HepG2 (cell line): ENCODE measurements around the gene ZBP1. TPM values are rescaled to one million over a fixed set of nuclear protein-coding genes. Genes with fewer than 3 reads are reported as not detected.

Experiments used
- AHR ChIP-seq: IDR thresholded peaks from 2 replicates; pipeline ENCODE4 v1.6.1; 2018; ENCODE audit warnings: missing genetic modification reagents, missing compliant biosample characterization
- ARID4A ChIP-seq: sonication (generic); formaldehyde crosslinking; IDR thresholded peaks from 2 replicates; pipeline ENCODE4 v1.5.0; 2020; ENCODE audit warnings: mild to moderate bottlenecking, missing genetic modification reagents, borderline replicate concordance
- ATF7-NPFF ChIP-seq: sonication (generic); formaldehyde crosslinking; IDR thresholded peaks from 2 replicates; pipeline ENCODE4 v1.8.1; 2023; ENCODE audit warnings: mild to moderate bottlenecking, low read depth, missing genetic modification reagents, moderate library complexity
- BATF2 ChIP-seq: sonication (generic); formaldehyde crosslinking; IDR thresholded peaks from 2 replicates; pipeline ENCODE4 v1.8.0; 2022; ENCODE audit warnings: mild to moderate bottlenecking, missing genetic modification reagents, moderate library complexity
- HCFC1 ChIP-seq: fragments of 150-350 bp; IDR thresholded peaks from 2 replicates; pipeline ENCODE4 v1.6.1; 2014; ENCODE audit warnings: low read depth, low read length
- HHEX ChIP-seq: IDR thresholded peaks from 2 replicates; pipeline ENCODE4 v1.6.1; 2016; ENCODE audit warnings: control low read depth
- HNRNPUL1 ChIP-seq: fragments of 200-400 bp; formaldehyde crosslinking; IDR thresholded peaks from 2 replicates; pipeline ENCODE4 v1.6.1; 2017; ENCODE audit warnings: low read depth, mild to moderate bottlenecking, low read length, moderate library complexity
- KLF6 ChIP-seq: IDR thresholded peaks from 2 replicates; pipeline ENCODE4 v1.8.0; 2016; ENCODE audit warnings: missing biosample characterization, missing genetic modification reagents
- KMT2A ChIP-seq: sonication (generic); formaldehyde crosslinking; IDR thresholded peaks from 2 replicates; pipeline ENCODE4 v1.4.0; 2020; ENCODE audit warnings: missing genetic modification reagents
- POGK ChIP-seq: sonication (generic); formaldehyde crosslinking; conservative IDR thresholded peaks from 2 replicates; pipeline ENCODE4 v1.8.0; 2022; ENCODE audit warnings: mild to moderate bottlenecking, moderate library complexity, missing genetic modification reagents
- PRPF4 ChIP-seq: fragments of 200-400 bp; formaldehyde crosslinking; IDR thresholded peaks from 2 replicates; pipeline ENCODE4 v1.6.1; 2016; ENCODE audit warnings: low read length, low read depth; ENCODE audit not compliant: poor library complexity, severe bottlenecking
- RFXANK ChIP-seq: IDR thresholded peaks from 2 replicates; pipeline ENCODE4 v1.6.1; 2016
- SNAPC5 ChIP-seq: sonication (generic); formaldehyde crosslinking; IDR thresholded peaks from 2 replicates; pipeline ENCODE4 v1.8.1; 2023; ENCODE audit warnings: mild to moderate bottlenecking, missing genetic modification reagents, borderline replicate concordance
- SOX13 ChIP-seq, 3 experiments: fragments of 450-650 bp in 1 of 3; sonication (generic) in 1 of 3; formaldehyde crosslinking in 1 of 3; IDR thresholded peaks in 2 of 3; conservative IDR thresholded peaks in 1 of 3; 2 replicates each; pipeline versions ENCODE4 v1.5.0 to v1.6.1; 2016 to 2020; ENCODE audit warnings: antibody characterized with exemption in 1 of 3, mild to moderate bottlenecking in 1 of 3, missing compliant biosample characterization in 1 of 3, missing genetic modification reagents in 1 of 3, moderate library complexity in 1 of 3
- STAG1 ChIP-seq: sonication (generic); formaldehyde crosslinking; IDR thresholded peaks from 2 replicates; pipeline ENCODE4 v1.4.0; 2020; ENCODE audit warnings: missing genetic modification reagents
- THAP11 ChIP-seq: IDR thresholded peaks from 2 replicates; pipeline ENCODE4 v1.6.1; 2016; ENCODE audit warnings: missing biosample characterization, missing genetic modification reagents
- TIGD3 ChIP-seq: sonication (generic); formaldehyde crosslinking; IDR thresholded peaks from 2 replicates; pipeline ENCODE4 v1.5.1; 2020; ENCODE audit warnings: mild to moderate bottlenecking, missing genetic modification reagents, borderline replicate concordance
- ZNF160 ChIP-seq: sonication (generic); formaldehyde crosslinking; IDR thresholded peaks from 2 replicates; pipeline ENCODE4 v1.8.0; 2022; ENCODE audit warnings: mild to moderate bottlenecking, inconsistent platforms, missing genetic modification reagents
- ZNF180 ChIP-seq: sonication (generic); formaldehyde crosslinking; IDR thresholded peaks from 2 replicates; pipeline ENCODE4 v1.4.0; 2020; ENCODE audit warnings: low read depth, missing genetic modification reagents, borderline replicate concordance
- ZNF33B ChIP-seq: sonication (generic); formaldehyde crosslinking; IDR thresholded peaks from 2 replicates; pipeline ENCODE4 v1.5.1; 2020; ENCODE audit warnings: mild to moderate bottlenecking, missing genetic modification reagents
- ZNF446 ChIP-seq: sonication (generic); formaldehyde crosslinking; IDR thresholded peaks from 2 replicates; pipeline ENCODE4 v1.5.0; 2020; ENCODE audit warnings: mild to moderate bottlenecking, missing genetic modification reagents
- ZNF644 ChIP-seq: IDR thresholded peaks from 2 replicates; pipeline ENCODE4 v1.6.1; 2016; ENCODE audit warnings: low read depth
- ZNF772 ChIP-seq: sonication (generic); formaldehyde crosslinking; IDR thresholded peaks from 2 replicates; pipeline ENCODE4 v1.5.0; 2020; ENCODE audit warnings: mild to moderate bottlenecking, missing genetic modification reagents
- ZNF777 ChIP-seq: sonication (generic); formaldehyde crosslinking; IDR thresholded peaks from 2 replicates; pipeline ENCODE4 v1.4.0; 2020; ENCODE audit warnings: missing genetic modification reagents
- polyA plus RNA-seq, 8 experiments: library from polyadenylated mRNA; depleted of rRNA in 3 of 8; stranded (reverse) in 7 of 8; unstranded in 1 of 8; fragments of >200 nt; fragmentation: Illumina TruSeq in 4 of 8; extraction: Trizol in 4 of 8; gene quantifications; 2 replicates each; pipeline versions ENCODE4 v1.2.1 to v1.2.3, GENCODE V29; 2011 to 2016; ENCODE audit warnings: low read depth in 4 of 8, missing spikeins in 1 of 8, mixed read lengths in 1 of 8; ENCODE audit not compliant: insufficient read depth in 1 of 8
- total RNA-seq, 5 experiments: library from RNA; depleted of rRNA; stranded (reverse); fragments of >200 nt; fragmentation: Illumina TruSeq; extraction: Trizol; gene quantifications; 2 replicates each; pipeline ENCODE4 v1.2.3, GENCODE V29; 2016; ENCODE audit warnings: low read depth in 1 of 5

The ZBP1 gene
- total and polyA plus RNA-seq, 2 of the 13 experiments (the other 11 are each of a cell fraction or from before 2014, with no cell fraction given) = not detected

GRCh38 chr20:57586370-57586793 lies 33.8 kb downstream of the ZBP1 start (continued):
- no peak for TF ChIP-seq KLF6 (CRISPR knock-in tag)
- TF ChIP-seq AHR (CRISPR knock-in tag) = no peak
- no peak for TF ChIP-seq PRPF4
- TF ChIP-seq ZNF33B (CRISPR knock-in tag) = no peak
- peak; percentile 75; the same call in 1 of the 2 replicates for TF ChIP-seq ZNF644 (CRISPR knock-in tag)
- TF ChIP-seq ZNF772 = no peak
- TF ChIP-seq ZNF446 (CRISPR knock-in tag) = no peak
- TF ChIP-seq BATF2 (CRISPR knock-in tag) = no peak
- peak; percentile 19; the same call in 1 of the 2 replicates for TF ChIP-seq HHEX (CRISPR knock-in tag)
- TF ChIP-seq ZNF180 (CRISPR knock-in tag) = no peak
- TF ChIP-seq SNAPC5 (CRISPR knock-in tag) = no peak
- TF ChIP-seq KMT2A (CRISPR knock-in tag) = no peak
- TF ChIP-seq RFXANK (CRISPR knock-in tag) = no peak
- TF ChIP-seq TIGD3 (CRISPR knock-in tag) = no peak; the same call in 1 of the 2 replicates
- no peak for TF ChIP-seq HCFC1
- TF ChIP-seq THAP11 = peak; percentile 26
- TF ChIP-seq HNRNPUL1 = no peak
- TF ChIP-seq STAG1 = 0 out of 2 replicates have a peak, but pooled peaks have one; percentile 14
- TF ChIP-seq ZNF777 (CRISPR knock-in tag) = no peak
- TF ChIP-seq ZNF160 = no peak
- TF ChIP-seq ATF7-NPFF (CRISPR knock-in tag) = no peak
- TF ChIP-seq ARID4A (CRISPR knock-in tag) = no peak; the same call in 1 of the 2 replicates
- TF ChIP-seq POGK (CRISPR knock-in tag) = no peak
- no peak for TF ChIP-seq SOX13 (IDR thresholded peaks at IDR 0.05)
- TF ChIP-seq SOX13 (CRISPR knock-in tag; conservative IDR thresholded peaks at IDR 0.05 in 1 of 2, IDR thresholded peaks at IDR 0.05 in 1 of 2) = no peak; a peak in 1 of 4 replicates
